GM12864 (cell line): ENCODE data around the gene BCOR.

ENCODE experiments used
- DNase-seq: peaks from one replicate; pipeline ENCODE4 v3.0.0-alpha.2; 2011; ENCODE audit warnings: low read depth
- H3K4me3 ChIP-seq: 2 replicates; pipeline ENCODE4 v1.5.1; 2011; ENCODE audit warnings: mild to moderate bottlenecking, low read depth, low read length, control low read depth
- TF ChIP-seq, protein P1 (sequence below): IDR thresholded peaks from 2 replicates; pipeline ENCODE4 v1.5.1; 2011; ENCODE audit warnings: low read depth, mild to moderate bottlenecking, moderate library complexity, low read length, control low read depth, inconsistent platforms; ENCODE audit errors: missing control alignments

The BCOR gene

DNA sequence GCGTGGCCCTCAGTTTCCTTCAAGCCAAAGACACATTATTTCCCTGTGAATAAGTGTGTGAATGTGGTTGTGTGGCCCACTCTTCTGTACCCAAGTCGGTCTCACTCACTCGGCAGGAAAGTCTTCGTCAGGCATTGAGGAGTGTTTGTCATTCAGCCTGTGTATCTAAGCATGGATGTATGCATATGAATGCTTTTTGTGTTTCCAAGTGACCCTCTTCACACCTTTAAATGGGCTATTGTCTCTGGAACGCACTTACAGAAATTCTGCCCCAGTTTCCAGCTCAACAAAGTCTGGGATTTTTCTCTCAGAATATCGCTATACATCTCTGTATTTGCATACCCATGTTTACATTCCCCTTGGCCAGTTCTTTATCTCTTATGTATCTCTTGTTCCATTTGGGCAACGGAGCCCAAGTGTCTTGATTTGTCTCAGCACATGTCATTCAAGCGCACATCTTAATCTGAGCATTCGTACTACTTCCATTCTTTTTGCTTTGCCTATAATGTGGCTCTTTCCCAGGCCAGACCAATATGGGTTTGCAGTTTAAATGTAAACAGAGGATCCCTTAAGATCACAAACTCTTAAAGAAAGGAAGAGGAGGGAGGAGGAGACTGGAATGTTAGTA is 4.8 kb downstream of the BCOR start:
- no peak for DNase-seq
- H3K4me3 ChIP-seq: no peak overlapping the region
- TF ChIP-seq, protein P1, sequence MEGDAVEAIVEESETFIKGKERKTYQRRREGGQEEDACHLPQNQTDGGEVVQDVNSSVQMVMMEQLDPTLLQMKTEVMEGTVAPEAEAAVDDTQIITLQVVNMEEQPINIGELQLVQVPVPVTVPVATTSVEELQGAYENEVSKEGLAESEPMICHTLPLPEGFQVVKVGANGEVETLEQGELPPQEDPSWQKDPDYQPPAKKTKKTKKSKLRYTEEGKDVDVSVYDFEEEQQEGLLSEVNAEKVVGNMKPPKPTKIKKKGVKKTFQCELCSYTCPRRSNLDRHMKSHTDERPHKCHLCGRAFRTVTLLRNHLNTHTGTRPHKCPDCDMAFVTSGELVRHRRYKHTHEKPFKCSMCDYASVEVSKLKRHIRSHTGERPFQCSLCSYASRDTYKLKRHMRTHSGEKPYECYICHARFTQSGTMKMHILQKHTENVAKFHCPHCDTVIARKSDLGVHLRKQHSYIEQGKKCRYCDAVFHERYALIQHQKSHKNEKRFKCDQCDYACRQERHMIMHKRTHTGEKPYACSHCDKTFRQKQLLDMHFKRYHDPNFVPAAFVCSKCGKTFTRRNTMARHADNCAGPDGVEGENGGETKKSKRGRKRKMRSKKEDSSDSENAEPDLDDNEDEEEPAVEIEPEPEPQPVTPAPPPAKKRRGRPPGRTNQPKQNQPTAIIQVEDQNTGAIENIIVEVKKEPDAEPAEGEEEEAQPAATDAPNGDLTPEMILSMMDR: no peak

DNA sequence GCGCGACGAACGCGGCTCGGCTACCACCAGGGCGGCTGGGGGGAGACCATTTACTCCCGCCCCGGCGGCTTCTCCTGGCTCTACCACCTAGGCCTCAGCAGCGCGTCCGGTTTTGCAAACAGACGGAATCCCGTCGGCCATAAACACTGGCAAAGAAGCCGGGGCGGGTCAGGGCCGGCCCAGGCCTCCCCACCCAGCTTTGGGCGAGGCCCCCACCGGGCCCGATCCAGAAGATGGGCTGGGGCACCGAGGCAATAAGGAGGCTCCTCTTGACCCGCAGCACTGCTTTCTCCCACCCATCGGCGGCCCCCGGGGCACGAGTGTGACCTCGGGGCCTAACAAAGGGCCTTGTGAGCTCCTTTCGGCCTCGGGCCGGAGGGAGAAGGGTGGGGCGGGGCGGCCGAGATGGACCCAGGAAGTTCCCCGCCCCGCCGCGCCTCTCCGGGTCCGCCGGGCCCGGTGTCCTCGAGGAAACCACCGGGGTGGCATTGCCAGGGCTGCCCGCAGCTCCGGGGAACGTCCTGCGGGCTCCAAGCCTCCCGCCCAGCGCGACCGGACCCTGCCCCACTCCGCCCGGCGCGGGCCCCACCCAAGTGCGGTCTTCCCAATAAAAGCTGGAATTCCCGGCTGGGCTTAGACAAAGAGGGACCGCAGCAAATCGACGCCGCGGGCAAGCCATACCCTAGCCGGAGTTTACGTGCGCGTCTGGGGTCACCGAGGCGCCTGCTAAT is 5.9 kb downstream of the BCOR start:
- no peak for DNase-seq
- TF ChIP-seq, protein P1: no peak
- H3K4me3 ChIP-seq: no peak overlapping the region

DNA sequence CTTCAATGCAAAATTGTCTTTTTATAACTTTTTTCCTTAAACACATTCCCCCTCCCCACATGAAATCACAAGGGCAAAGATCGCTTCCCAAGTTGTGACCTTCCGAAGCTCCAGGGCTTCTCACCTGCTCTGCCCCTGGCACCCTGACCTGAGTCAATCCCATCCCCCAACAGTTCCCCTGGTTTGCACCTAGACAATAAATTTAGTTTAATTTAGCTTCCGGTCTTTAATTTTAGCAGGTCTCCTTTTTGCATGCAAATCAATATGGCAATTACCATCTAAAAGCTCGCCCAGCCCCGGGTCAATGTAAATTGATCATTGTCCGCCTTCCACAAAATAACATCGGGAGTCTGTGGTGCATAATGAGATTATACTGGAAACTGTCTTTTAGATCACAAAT is 6.8 kb downstream of the BCOR start:
- TF ChIP-seq, protein P1: no peak
- no peak for DNase-seq
- no peak overlapping the region; the same call in 1 of the 2 replicates for H3K4me3 ChIP-seq

DNA sequence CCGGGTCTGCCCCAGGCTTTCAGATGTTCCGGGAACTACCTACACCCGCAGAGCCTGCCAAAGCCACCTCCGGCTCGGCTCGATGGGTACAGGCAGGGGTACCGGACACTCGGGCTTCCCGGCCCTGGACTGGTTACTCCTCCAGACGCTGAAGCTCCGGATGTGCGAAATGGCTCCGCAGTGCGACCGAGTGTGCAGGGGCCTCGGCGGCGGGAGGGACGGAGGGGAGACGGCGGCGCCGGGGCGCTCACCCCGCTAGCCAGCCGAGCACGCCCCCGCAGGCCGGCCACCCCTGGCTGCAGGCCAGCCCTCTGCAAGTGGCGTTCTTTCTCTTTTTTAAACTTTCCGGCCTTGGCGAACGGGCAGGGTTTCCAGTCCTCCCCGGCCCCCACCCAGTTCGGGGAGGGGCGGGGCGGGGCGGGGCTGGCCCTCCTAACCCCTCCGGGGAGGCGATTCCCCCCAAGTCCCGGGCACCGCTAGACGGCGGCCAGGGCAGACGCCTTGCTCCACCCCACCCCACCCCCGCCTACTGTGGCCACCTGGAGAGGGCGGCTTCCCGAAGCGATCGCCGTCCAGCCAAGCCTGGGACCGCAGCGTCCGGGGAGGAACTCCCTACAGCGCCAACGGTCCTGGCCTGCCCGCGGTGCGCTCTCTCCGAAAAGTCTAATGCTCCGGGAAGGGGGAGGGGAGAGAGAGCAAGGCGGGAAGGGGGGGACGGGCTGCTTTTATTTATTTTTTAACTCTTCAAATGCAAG is 7.5 kb downstream of the BCOR start:
- no peak overlapping the region for H3K4me3 ChIP-seq
- DNase-seq: no peak

DNA sequence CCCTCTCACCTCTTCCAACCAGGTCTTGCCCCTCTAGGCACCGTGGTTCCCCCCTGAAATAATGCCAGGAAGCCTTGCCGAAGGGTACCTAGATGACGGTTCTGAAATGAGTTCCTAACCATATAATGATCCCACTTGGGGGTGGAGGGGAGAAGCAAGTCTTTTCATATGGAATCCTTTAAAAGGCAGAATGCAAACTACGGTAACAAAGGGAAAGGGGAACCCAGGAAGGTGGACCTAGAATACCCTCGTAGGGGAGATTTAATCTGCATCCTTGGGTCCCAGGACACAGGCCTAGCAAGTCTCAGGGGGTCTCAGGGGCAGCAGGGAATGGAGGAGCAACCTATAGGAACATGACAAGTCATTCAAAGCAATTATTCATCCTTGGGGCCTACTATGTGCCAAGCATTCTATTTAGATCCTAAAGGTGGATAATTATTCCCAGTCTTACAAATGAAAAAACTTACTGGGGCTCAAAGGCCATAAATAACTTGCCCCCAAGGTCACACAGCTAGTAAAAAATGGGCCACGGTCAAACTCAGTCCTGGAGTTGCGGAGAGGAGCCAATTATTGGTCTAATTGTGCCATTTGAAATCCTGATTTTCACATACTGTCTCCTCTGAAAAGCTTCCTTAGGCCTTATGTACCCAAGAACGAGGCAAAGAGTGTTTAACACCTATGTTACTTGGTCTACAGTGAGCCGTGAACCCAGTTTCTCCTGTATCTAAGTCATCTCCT is 8.8 kb downstream of the BCOR start:
- DNase-seq: no peak
- TF ChIP-seq, protein P1: no peak
- no peak overlapping the region for H3K4me3 ChIP-seq

More for the DNA sequence above, 7.5 kb downstream of the BCOR start:
- TF ChIP-seq, protein P1: no peak

DNA sequence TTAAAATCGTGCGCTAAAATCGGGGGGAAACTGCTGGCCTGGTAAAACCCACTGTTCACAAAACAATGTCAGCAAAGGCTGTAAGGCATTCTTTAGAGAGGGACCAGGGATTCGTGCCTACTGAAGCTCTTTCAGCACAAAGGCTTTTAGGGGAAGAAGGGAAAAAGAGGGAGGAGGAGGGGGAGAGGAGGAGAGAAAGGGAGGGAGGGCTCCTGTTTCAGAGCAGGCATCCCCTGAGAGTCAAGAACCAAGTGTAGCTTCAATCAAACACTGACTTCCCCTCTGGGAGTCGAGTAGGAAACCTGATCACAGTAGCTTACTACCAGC is 9.5 kb downstream of the BCOR start:
- no peak overlapping the region for H3K4me3 ChIP-seq
- no peak for DNase-seq

More for the DNA sequence above, 9.5 kb downstream of the BCOR start:
- TF ChIP-seq, protein P1: no peak
